ENCODE measurements around the gene SMYD3.

Gene SMYD3

DNA sequence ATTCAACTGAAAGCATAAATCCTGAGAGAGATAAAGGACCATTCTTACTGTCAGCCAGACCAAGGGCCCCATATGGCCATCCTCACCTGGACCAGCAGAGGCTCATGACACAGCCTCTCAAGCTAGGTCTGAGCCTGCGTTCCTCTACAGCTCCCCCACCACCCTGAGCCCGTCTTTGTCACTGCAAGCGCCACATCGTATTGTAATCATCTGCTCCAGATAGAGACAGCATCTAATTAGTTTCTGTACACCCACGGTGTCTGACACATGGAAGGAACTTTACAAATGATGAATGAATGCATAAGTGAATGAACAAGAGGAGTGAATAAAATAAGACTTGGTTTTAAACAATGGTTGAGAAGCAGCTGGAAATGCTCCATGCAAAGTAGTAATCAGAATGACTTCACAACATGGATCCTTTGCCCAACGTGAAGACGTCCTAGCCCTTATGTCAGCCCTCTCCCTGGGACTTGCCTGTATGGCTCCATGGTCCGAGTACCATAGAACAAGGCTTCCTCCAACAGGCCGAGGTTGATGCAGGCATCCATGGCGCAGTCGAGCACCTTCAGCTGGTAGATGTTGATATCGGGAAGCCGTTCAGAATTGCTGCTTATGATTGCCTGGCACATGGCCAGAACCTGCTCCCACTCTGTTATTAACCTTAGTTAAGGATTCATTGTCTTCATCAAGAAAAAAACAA lies 648.9 kb downstream of the SMYD3 start:
- Mint-ChIP-seq H3K27me3 (no peaks in the 10 kb centered on the region), H3K4me1 (no peaks in the 10 kb centered on the region), H3K27ac (no peak overlapping the region), H3K36me3 (peaks cover 55% of the 10 kb centered on the region), H3K4me3 (no peak overlapping the region), H3K9me3 (no peaks in the 10 kb centered on the region)

- H3K4me3 Mint-ChIP-seq: no peak overlapping the region
- H3K9me3 Mint-ChIP-seq: no peaks in the 10 kb centered on the region
- H3K27me3 Mint-ChIP-seq: no peaks in the 10 kb centered on the region
- H3K36me3 Mint-ChIP-seq: peaks cover 50% of the 10 kb centered on the region
- no peaks in the 10 kb centered on the region for H3K4me1 Mint-ChIP-seq
- no peak overlapping the region for H3K27ac Mint-ChIP-seq
Measured at GRCh38 chr1:245856944-245857531, 650.0 kb downstream of the SMYD3 start.

DNA sequence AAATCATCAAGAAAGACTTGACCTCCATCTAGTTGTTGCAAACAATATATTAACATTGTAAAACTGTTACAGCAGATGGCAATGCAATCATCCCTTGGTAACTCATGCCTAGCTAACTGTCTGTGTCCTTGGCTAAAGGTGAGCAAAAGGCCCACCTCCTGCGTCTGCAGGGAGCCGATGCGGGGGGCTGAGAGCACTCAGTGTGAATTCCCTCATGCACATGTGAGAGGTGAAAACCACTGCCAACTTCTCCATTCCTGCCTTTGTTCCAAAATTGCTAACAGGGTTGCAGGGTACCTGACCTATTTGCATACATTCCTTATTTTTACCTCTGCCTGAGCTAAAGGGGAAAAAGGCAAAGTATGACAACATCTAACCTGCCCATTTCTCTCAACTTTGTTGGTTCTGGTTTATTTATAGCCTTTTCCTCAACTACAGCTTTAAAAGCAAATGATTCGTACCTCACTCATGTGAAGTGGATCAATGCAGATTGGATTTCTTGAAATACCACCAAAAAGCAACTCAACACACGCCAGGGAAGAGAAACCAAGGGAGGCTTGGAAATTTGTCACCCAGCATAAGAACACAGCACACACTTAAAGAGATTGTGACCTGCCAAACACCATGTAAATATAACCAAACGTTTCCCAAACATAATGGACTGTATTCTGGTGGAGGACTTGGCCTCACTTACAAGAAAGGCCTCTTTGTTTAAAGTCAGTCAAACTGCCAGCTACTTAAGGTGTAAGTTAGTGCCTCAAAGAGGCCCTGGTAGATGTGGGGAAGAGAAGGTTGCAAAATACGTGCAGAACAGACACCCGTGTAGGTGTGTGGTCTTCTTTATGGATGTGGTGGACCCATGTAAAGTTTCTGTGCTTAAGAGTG lies 651.0 kb downstream of the SMYD3 start:
- no peaks in the 10 kb centered on the region for H3K9me3 Mint-ChIP-seq
- H3K36me3 Mint-ChIP-seq: peaks cover 45% of the 10 kb centered on the region
- H3K27ac Mint-ChIP-seq: no peak overlapping the region

DNA sequence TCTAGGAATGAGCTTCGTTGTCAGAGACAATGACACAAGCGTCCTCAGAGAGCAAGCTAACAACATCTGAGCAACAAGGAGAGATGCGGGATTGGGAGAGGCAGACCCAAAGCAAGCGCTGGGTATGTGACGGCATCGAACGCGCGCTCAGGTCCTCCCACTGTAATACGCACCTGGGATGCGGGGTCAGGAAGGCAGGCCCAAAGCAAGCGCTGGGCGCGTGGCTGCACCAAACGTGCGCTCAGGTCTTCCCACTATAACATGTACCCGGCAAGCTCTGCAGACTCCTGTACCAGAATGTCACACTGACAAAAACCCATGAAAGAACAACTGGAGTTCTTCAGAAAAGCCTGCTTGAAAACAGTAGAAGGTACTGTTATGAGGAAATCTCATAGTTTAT lies 653.8 kb downstream of the SMYD3 start:
- H3K36me3 Mint-ChIP-seq: peaks cover 39% of the 10 kb centered on the region

More for the DNA sequence above, 651.0 kb downstream of the SMYD3 start:
- Mint-ChIP-seq H3K4me3 (no peak overlapping the region), H3K27me3 (no peaks in the 10 kb centered on the region), H3K4me1 (no peaks in the 10 kb centered on the region)

GRCh38 chr1:245843101-245843500 lies 664.0 kb downstream of the SMYD3 start:
- Mint-ChIP-seq H3K4me1 (no peaks in the 10 kb centered on the region), H3K27me3 (no peaks in the 10 kb centered on the region), H3K36me3 (peaks cover 21% of the 10 kb centered on the region), H3K4me3 (no peak overlapping the region), H3K27ac (no peak overlapping the region), H3K9me3 (no peaks in the 10 kb centered on the region)

More for the DNA sequence above, 653.8 kb downstream of the SMYD3 start:
- Mint-ChIP-seq H3K9me3 (no peaks in the 10 kb centered on the region), H3K4me3 (no peak overlapping the region), H3K27me3 (no peaks in the 10 kb centered on the region), H3K27ac (no peak overlapping the region), H3K4me1 (no peaks in the 10 kb centered on the region)

DNA sequence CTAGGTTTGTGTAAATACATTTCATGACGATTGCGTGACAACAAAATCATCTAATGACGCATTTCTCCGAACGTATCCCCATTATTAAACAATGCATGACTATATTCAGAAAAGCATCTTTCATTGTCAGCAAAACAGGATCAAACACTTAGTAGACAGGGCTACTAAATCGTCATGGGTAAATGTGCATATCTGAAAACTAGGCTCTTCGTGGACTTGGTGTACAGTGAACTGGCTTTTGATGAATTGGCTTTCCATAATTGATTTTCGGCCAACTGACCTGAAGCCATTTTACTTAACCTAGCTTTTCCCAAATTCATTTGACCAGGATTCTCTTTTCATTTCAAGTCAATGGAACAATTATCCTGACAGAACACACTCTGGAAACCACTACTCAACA lies 665.0 kb downstream of the SMYD3 start:
- H3K4me3 Mint-ChIP-seq: no peak overlapping the region
- no peaks in the 10 kb centered on the region for H3K9me3 Mint-ChIP-seq
- H3K4me1 Mint-ChIP-seq: no peaks in the 10 kb centered on the region
- no peak overlapping the region for H3K27ac Mint-ChIP-seq
- H3K36me3 Mint-ChIP-seq: peaks cover 20% of the 10 kb centered on the region
- H3K27me3 Mint-ChIP-seq: no peaks in the 10 kb centered on the region

GRCh38 chr1:245840971-245841370 lies 666.1 kb downstream of the SMYD3 start:
- H3K36me3 Mint-ChIP-seq: peaks cover 20% of the 10 kb centered on the region
- H3K4me3 Mint-ChIP-seq: no peak overlapping the region
- no peaks in the 10 kb centered on the region for H3K9me3 Mint-ChIP-seq
- no peaks in the 10 kb centered on the region for H3K4me1 Mint-ChIP-seq
- H3K27me3 Mint-ChIP-seq: no peaks in the 10 kb centered on the region
- H3K27ac Mint-ChIP-seq: no peak overlapping the region

DNA sequence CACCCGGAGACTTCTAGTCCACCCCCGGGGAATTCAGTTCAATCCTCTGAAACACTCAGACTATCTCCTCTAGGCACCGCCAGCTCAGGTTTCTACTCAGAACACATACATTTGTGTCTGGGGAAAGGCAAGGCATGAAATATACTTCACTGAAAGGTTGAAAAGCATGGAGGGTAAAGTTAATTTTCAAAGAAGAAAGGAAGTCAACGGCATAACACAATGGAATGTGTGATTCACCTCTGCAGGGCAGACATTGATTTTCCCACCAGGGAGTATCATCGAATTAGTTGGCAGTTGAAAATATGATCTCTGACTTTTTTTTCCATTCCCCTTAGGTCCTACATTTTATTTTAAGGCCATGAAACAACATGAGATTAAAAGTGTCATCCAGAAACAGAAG lies 669.4 kb downstream of the SMYD3 start:
- no peak overlapping the region for H3K4me3 Mint-ChIP-seq

GRCh38 chr1:245835386-245835785 lies 671.7 kb downstream of the SMYD3 start:
- Mint-ChIP-seq H3K9me3 (no peaks in the 10 kb centered on the region), H3K27ac (no peak overlapping the region), H3K4me3 (no peak overlapping the region), H3K4me1 (no peaks in the 10 kb centered on the region), H3K27me3 (no peaks in the 10 kb centered on the region), H3K36me3 (peaks cover 39% of the 10 kb centered on the region)

More for the DNA sequence above, 669.4 kb downstream of the SMYD3 start:
- Mint-ChIP-seq H3K4me1 (no peaks in the 10 kb centered on the region), H3K36me3 (peaks cover 26% of the 10 kb centered on the region), H3K9me3 (no peaks in the 10 kb centered on the region), H3K27me3 (no peaks in the 10 kb centered on the region), H3K27ac (no peak overlapping the region)

DNA sequence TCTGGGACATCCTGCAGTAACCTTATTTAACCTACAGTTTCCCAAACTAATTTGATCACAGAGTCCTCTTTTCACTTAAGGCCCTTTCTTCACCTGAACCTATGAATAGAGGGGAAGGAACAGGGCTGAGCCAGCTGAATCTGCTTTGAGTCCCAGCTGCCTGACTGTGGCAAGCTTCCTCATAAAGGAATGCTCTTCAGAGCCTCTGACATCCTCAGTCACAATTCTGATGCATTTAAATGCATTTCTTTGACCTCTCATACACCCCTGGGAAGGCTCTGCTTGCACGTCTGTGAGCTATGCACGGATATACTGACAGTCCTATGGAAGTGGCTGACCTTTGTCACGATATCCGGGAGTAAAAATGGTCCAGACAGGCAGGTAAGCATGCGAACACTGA lies 673.1 kb downstream of the SMYD3 start:
- Mint-ChIP-seq H3K27me3 (no peaks in the 10 kb centered on the region), H3K9me3 (no peaks in the 10 kb centered on the region), H3K4me3 (no peak overlapping the region), H3K27ac (no peak overlapping the region), H3K4me1 (no peaks in the 10 kb centered on the region), H3K36me3 (peaks cover 36% of the 10 kb centered on the region)

GRCh38 chr1:245832771-245833527 lies 674.1 kb downstream of the SMYD3 start:
- H3K4me1 Mint-ChIP-seq: no peaks in the 10 kb centered on the region
- H3K27ac Mint-ChIP-seq: no peak overlapping the region
- H3K9me3 Mint-ChIP-seq: no peaks in the 10 kb centered on the region
- no peaks in the 10 kb centered on the region for H3K27me3 Mint-ChIP-seq
- H3K36me3 Mint-ChIP-seq: peaks cover 35% of the 10 kb centered on the region
- no peak overlapping the region for H3K4me3 Mint-ChIP-seq

DNA sequence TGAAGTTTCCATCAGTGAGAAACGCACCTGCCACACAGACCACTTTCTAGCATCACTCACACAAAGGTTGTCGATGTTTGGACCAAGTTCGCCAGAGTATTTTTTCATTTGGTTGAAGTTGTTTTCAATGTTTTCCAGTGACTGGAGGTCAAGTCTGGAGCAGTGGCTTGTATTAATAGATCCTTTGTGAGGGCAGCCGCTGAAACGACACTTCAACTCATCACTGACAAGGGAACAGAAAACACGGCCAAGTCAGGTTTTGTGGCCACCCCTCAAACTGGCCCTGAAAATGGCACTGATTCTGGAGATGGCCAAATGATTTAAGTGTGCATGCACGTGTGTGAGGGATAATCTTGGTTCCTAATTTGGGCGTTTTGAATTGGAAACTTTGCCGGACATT lies 675.6 kb downstream of the SMYD3 start:
- H3K4me3 Mint-ChIP-seq: no peak overlapping the region
- peaks cover 37% of the 10 kb centered on the region for H3K36me3 Mint-ChIP-seq

DNA sequence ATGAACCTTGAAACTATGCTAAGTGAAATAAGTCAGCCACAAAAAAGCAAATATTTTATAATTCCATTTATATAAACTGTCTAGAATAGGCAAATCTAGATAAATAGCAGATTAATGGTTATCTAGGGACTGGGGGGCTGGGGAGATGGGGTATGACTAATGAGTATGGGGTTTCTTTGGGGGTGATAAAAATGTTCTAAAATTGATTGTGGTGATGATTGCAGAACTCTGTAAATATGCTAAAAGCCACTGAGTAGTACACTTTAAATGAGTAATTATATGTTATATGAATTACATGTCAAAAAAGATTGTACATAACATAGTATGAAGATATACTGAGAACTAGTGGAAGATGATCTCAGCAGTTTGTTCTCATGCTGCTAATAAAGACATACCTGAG lies 677.3 kb downstream of the SMYD3 start:
- Mint-ChIP-seq H3K36me3 (peaks cover 39% of the 10 kb centered on the region), H3K27me3 (no peaks in the 10 kb centered on the region), H3K4me1 (no peaks in the 10 kb centered on the region)

More for the DNA sequence above, 675.6 kb downstream of the SMYD3 start:
- H3K9me3 Mint-ChIP-seq: no peaks in the 10 kb centered on the region
- no peaks in the 10 kb centered on the region for H3K4me1 Mint-ChIP-seq
- H3K27ac Mint-ChIP-seq: no peak overlapping the region
- H3K27me3 Mint-ChIP-seq: no peaks in the 10 kb centered on the region

DNA sequence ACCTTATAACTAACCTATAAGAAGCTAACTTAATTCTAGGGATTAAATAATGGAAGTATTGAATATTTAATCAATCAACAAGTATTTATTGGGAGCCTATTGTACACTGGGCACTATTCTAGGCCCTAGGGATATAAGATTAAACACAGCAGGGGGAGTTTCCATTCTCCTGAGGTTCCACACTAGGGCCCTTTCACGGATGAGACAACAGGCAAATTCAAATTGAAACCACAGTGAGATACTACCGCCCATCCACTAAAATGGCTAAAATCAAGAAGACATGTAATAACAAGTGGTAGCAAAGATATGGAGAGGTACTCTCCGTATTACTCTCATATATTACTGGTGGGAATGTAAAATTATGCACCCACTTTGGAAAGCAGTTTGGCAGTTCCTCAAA lies 677.9 kb downstream of the SMYD3 start:
- Mint-ChIP-seq H3K27me3 (no peaks in the 10 kb centered on the region), H3K27ac (no peak overlapping the region), H3K4me1 (no peaks in the 10 kb centered on the region), H3K4me3 (no peak overlapping the region), H3K36me3 (peaks cover 35% of the 10 kb centered on the region), H3K9me3 (no peaks in the 10 kb centered on the region)

More for the DNA sequence above, 677.3 kb downstream of the SMYD3 start:
- H3K9me3 Mint-ChIP-seq: no peaks in the 10 kb centered on the region
- H3K27ac Mint-ChIP-seq: no peak overlapping the region
- H3K4me3 Mint-ChIP-seq: no peak overlapping the region

DNA sequence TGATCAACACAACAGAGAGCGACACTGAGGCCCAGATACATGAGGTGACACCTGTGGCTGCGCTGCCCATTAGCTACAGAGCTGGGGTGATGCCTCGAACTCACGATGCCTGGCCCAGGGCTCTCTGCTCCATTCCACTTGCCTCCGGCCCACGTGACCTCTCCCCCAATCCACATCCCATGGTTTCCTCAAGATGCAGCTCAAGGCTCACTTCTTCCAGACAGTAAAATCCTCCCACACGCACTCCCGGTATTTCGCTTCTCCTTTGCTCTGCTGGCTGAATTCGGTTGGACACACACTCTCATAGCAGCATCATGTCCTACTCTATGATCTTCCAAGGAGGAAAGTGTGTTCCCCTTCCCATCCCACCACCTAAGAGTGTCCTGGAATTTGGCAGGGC lies 679.8 kb downstream of the SMYD3 start:
- no peak overlapping the region for H3K27ac Mint-ChIP-seq
- no peaks in the 10 kb centered on the region for H3K27me3 Mint-ChIP-seq
- H3K4me1 Mint-ChIP-seq: no peaks in the 10 kb centered on the region
- H3K36me3 Mint-ChIP-seq: peaks cover 36% of the 10 kb centered on the region
- peaks cover 5% of the 10 kb centered on the region for H3K9me3 Mint-ChIP-seq
- no peak overlapping the region for H3K4me3 Mint-ChIP-seq
